KOPT-K1 (cell line): ENCODE data around the gene PTPRZ1.

ENCODE experiments used
- H3K27ac ChIP-seq: fragments of 200-600 bp; sonication (generic); 2 replicates; pipeline ENCODE4 v1.5.1; 2016; ENCODE audit warnings: antibody characterized with exemption, mild to moderate bottlenecking, low read depth, low read length; ENCODE audit not compliant: poor library complexity, severe bottlenecking
- H3K36me3 ChIP-seq: fragments of 200-600 bp; sonication (generic); 2 replicates; pipeline ENCODE4 v1.5.1; 2017; ENCODE audit warnings: antibody characterized with exemption, mild to moderate bottlenecking, low read length, moderate library complexity; ENCODE audit not compliant: insufficient read depth
- H3K9me3 ChIP-seq: fragments of 200-600 bp; sonication (generic); 2 replicates; pipeline ENCODE4 v1.5.1; 2017; ENCODE audit warnings: antibody characterized with exemption, low read length, mild to moderate bottlenecking; ENCODE audit not compliant: insufficient read depth, poor library complexity, severe bottlenecking

PTPRZ1 gene

GRCh38 chr7:122072272-122072671, 199.3 kb downstream of the PTPRZ1 start:
- no peaks in the 10 kb centered on the region for H3K9me3 ChIP-seq
- no peak overlapping the region for H3K27ac ChIP-seq
- no peaks in the 10 kb centered on the region for H3K36me3 ChIP-seq

GRCh38 chr7:122072924-122073599, 200.1 kb downstream of the PTPRZ1 start:
- Histone ChIP-seq H3K36me3 (no peaks in the 10 kb centered on the region), H3K9me3 (no peaks in the 10 kb centered on the region), H3K27ac (no peak overlapping the region)

GRCh38 chr7:122073635-122074034, 200.7 kb downstream of the PTPRZ1 start:
- Histone ChIP-seq H3K36me3 (no peaks in the 10 kb centered on the region), H3K27ac (no peak overlapping the region), H3K9me3 (no peaks in the 10 kb centered on the region)

- Histone ChIP-seq H3K27ac (no peak overlapping the region), H3K36me3 (no peaks in the 10 kb centered on the region)
Observed at GRCh38 chr7:122082160-122082559, 209.2 kb downstream of the PTPRZ1 start.

GRCh38 chr7:122082670-122083069, 209.7 kb downstream of the PTPRZ1 start:
- Histone ChIP-seq H3K27ac (no peak overlapping the region), H3K36me3 (no peaks in the 10 kb centered on the region)

More at GRCh38 chr7:122082160-122082559, 209.2 kb downstream of the PTPRZ1 start:
- no peaks in the 10 kb centered on the region for H3K9me3 ChIP-seq

GRCh38 chr7:122092964-122093797, 220.2 kb downstream of the PTPRZ1 start:
- no peaks in the 10 kb centered on the region for H3K9me3 ChIP-seq
- H3K36me3 ChIP-seq = no peaks in the 10 kb centered on the region
- H3K27ac ChIP-seq = no peak overlapping the region

More at GRCh38 chr7:122082670-122083069, 209.7 kb downstream of the PTPRZ1 start:
- no peaks in the 10 kb centered on the region for H3K9me3 ChIP-seq

GRCh38 chr7:122094549-122094948, 221.6 kb downstream of the PTPRZ1 start:
- H3K36me3 ChIP-seq = no peaks in the 10 kb centered on the region
- no peaks in the 10 kb centered on the region for H3K9me3 ChIP-seq
- no peak overlapping the region for H3K27ac ChIP-seq

- H3K9me3 ChIP-seq = no peaks in the 10 kb centered on the region
- H3K27ac ChIP-seq = no peak overlapping the region
- no peaks in the 10 kb centered on the region for H3K36me3 ChIP-seq
Observed at GRCh38 chr7:122095642-122096041, 222.7 kb downstream of the PTPRZ1 start.

GRCh38 chr7:122100021-122100420, 227.1 kb downstream of the PTPRZ1 start:
- H3K27ac ChIP-seq = no peak overlapping the region
- no peaks in the 10 kb centered on the region for H3K36me3 ChIP-seq
- H3K9me3 ChIP-seq = peaks cover 3% of the 10 kb centered on the region

GRCh38 chr7:122103064-122103463, 230.1 kb downstream of the PTPRZ1 start:
- Histone ChIP-seq H3K9me3 (peaks cover 3% of the 10 kb centered on the region), H3K27ac (no peak overlapping the region), H3K36me3 (no peaks in the 10 kb centered on the region)
